ENCODE measurements around the gene ATOH8.

ATOH8 gene

GRCh38 chr2:85819811-85820510 is 66.2 kb downstream of the ATOH8 start:
- Histone ChIP-seq H3K4me3 (no peak overlapping the region), H3K27me3 (no peaks in the 10 kb centered on the region), H3K4me1 (no peaks in the 10 kb centered on the region), H3K36me3 (no peaks in the 10 kb centered on the region), H3K9me3 (no peaks in the 10 kb centered on the region), H3K27ac (no peak overlapping the region)
- TF ChIP-seq, protein P1, sequence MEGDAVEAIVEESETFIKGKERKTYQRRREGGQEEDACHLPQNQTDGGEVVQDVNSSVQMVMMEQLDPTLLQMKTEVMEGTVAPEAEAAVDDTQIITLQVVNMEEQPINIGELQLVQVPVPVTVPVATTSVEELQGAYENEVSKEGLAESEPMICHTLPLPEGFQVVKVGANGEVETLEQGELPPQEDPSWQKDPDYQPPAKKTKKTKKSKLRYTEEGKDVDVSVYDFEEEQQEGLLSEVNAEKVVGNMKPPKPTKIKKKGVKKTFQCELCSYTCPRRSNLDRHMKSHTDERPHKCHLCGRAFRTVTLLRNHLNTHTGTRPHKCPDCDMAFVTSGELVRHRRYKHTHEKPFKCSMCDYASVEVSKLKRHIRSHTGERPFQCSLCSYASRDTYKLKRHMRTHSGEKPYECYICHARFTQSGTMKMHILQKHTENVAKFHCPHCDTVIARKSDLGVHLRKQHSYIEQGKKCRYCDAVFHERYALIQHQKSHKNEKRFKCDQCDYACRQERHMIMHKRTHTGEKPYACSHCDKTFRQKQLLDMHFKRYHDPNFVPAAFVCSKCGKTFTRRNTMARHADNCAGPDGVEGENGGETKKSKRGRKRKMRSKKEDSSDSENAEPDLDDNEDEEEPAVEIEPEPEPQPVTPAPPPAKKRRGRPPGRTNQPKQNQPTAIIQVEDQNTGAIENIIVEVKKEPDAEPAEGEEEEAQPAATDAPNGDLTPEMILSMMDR (IDR thresholded peaks at IDR 0.05): no peak
- intact Hi-C loops (cut with DNase I; ENCODE audit: low total_unique reads): loop anchor here (10.0 kb wide), 1 partner anchor 175 kb away; no protein-coding TSS in a partner anchor
- DNase-seq: no peak

DNA sequence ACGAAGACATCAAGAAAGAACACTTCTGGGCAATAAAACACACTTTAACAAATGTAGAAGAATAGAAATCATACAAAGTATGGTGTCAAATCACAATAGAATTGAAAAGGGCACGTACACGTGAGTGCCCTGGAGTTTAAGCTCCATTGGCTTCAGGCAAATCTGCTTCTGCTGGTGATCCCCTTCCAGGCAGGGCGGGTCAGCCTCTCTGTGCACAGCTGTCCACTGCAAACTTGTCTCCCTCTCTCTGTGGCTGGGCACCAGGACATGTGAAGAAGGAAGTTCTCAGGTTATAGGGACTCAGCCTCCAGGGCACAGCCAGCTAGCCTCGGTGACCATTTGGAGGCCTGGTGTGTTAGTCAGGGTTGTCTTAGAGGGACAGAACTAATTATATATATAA is 69.0 kb downstream of the ATOH8 start:
- H3K27ac ChIP-seq: no peak overlapping the region

GRCh38 chr2:85823951-85824350 is 70.2 kb downstream of the ATOH8 start:
- no peak for DNase-seq
- intact Hi-C loops (cut with DNase I; ENCODE audit: low total_unique reads): no loop called here
- no peaks in the 10 kb centered on the region for H3K36me3 ChIP-seq
- no peak overlapping the region for H3K27ac ChIP-seq
- TF ChIP-seq, protein P1 (IDR thresholded peaks at IDR 0.05): no peak
- no peaks in the 10 kb centered on the region for H3K9me3 ChIP-seq
- H3K4me1 ChIP-seq: peaks cover 0 to 9% (median 7%) of the 10 kb centered on the region in 4 donors
- no peak overlapping the region for H3K4me3 ChIP-seq
- H3K27me3 ChIP-seq: no peaks in the 10 kb centered on the region

More for the DNA sequence above, 69.0 kb downstream of the ATOH8 start:
- H3K4me1 ChIP-seq: peaks cover 0 to 7% (median 6%) of the 10 kb centered on the region in 4 donors
- intact Hi-C loops (cut with DNase I; ENCODE audit: low total_unique reads): no loop called here
- TF ChIP-seq, protein P1 (IDR thresholded peaks at IDR 0.05): no peak
- no peak overlapping the region for H3K4me3 ChIP-seq
- DNase-seq: no peak
- no peaks in the 10 kb centered on the region for H3K36me3 ChIP-seq
- no peaks in the 10 kb centered on the region for H3K27me3 ChIP-seq
- no peaks in the 10 kb centered on the region for H3K9me3 ChIP-seq

- intact Hi-C loops (cut with DNase I; ENCODE audit: low total_unique reads): loop anchor here (1.0 kb wide), 1 partner anchor 252 kb away; no protein-coding TSS in a partner anchor
- peaks cover 0 to 9% (median 7%) of the 10 kb centered on the region in 4 donors for H3K4me1 ChIP-seq
- peak; percentile 77 to 82 for DNase-seq
- H3K36me3 ChIP-seq: no peaks in the 10 kb centered on the region
- H3K27ac ChIP-seq: no peak overlapping the region
- TF ChIP-seq, protein P1 (IDR thresholded peaks at IDR 0.05): peak; percentile 91 to 96
- no peaks in the 10 kb centered on the region for H3K9me3 ChIP-seq
- no peaks in the 10 kb centered on the region for H3K27me3 ChIP-seq
- H3K4me3 ChIP-seq: no peak overlapping the region
Measured at GRCh38 chr2:85826990-85827878, 73.4 kb downstream of the ATOH8 start.

DNA sequence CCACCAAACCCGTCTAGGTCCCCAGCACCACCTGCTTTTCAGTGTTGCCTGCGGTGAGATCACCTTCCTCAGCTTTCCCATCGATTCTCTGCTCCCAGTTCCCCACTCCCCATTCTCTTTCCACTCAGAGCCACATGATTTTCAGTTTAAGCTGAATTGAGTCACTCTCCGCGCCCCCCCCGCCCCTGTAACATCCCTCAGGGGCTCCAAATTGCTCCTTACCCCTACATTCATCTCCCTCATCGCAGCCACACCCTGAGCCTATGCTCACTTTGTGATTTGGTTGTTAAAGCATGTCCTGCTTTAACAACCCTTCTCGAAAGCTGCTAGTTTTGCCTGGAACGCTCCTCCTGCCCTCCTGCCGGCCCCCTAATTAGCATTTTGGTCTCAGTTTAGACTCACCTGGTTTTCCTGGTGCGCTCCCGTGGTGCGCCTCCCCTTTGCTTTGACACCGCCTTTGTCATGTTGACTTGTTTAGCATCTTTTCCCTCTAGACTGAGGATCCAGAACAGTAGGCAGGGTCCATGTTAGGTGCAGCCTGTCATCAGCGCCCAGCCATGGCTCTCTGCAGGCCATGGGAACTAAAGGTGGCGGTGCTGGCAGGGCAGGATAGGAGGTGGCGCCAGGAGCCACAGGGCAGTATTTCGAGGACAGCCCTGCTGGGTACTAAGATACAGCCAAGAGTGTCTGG is 74.2 kb downstream of the ATOH8 start:
- no peaks in the 10 kb centered on the region for H3K36me3 ChIP-seq
- intact Hi-C loops (cut with DNase I; ENCODE audit: low total_unique reads): loop anchor here (1.0 kb wide), 1 partner anchor 251 kb away; no protein-coding TSS in a partner anchor
- no peaks in the 10 kb centered on the region for H3K27me3 ChIP-seq
- DNase-seq: peak in 1 of 2 donors; percentile 47
- no peak overlapping the region for H3K27ac ChIP-seq
- peaks cover 0 to 9% (median 7%) of the 10 kb centered on the region in 4 donors for H3K4me1 ChIP-seq
- H3K9me3 ChIP-seq: no peaks in the 10 kb centered on the region
- TF ChIP-seq, protein P1 (IDR thresholded peaks at IDR 0.05): no peak
- no peak overlapping the region for H3K4me3 ChIP-seq

All from tibial artery (tissue), 4 donors.